CD4-positive, alpha-beta T cell (primary cell): ENCODE data around the gene MAB21L2. TPM values are rescaled to one million over a fixed set of nuclear protein-coding genes. Genes with fewer than 3 reads are reported as not detected.

Source experiments
- ATAC-seq: fragments of 200-7000 bp; cut with Tn5 transposase; one replicate; pipeline ENCODE4 v1.10.0; 2022; ENCODE audit warnings: mild to moderate bottlenecking; ENCODE audit not compliant: poor library complexity
- CTCF ChIA-PET: fragments of 350-600 bp; sonication (Branson Sonifier 250); formaldehyde crosslinking; loops from one replicate; lab custom pipeline; 2021; ENCODE audit warnings: antibody characterized with exemption, inconsistent platforms; lab: Charles Lee
- POLR2A ChIA-PET: fragments of 350-600 bp; sonication (Branson Sonifier 250); formaldehyde crosslinking; loops from one replicate; lab custom pipeline; 2021; ENCODE audit warnings: antibody characterized with exemption, inconsistent platforms; lab: Charles Lee
- DNase-seq, 14 experiments: peaks; one replicate each; pipeline ENCODE4 v3.0.0-alpha.2; 2013 to 2020; ENCODE audit warnings: mixed read lengths in 2 of 14
- H3K27ac ChIP-seq, 2 donors: one replicate each; pipeline versions ENCODE4 v1.5.1 to v1.7.0; 2013; ENCODE audit warnings: low read length in 2 of 2, low read depth in 1 of 2, mild to moderate bottlenecking in 1 of 2
- H3K27me3 ChIP-seq, 2 experiments: 1 replicate in 1 of 2; 2 replicates in 1 of 2; pipeline versions ENCODE4 v1.6.1 to v1.7.0; 2013; ENCODE audit warnings: low read length in 2 of 2, control low read depth in 1 of 2, mild to moderate bottlenecking in 1 of 2, moderate library complexity in 1 of 2; ENCODE audit not compliant: insufficient read depth in 2 of 2, control insufficient read depth in 1 of 2
- H3K36me3 ChIP-seq: one replicate; pipeline ENCODE4 v1.6.1; 2013; ENCODE audit warnings: low read length, control low read depth; ENCODE audit not compliant: insufficient read depth
- H3K4me1 ChIP-seq: one replicate; pipeline ENCODE4 v1.6.1; 2013; ENCODE audit warnings: low read length, control low read depth; ENCODE audit not compliant: insufficient read depth
- H3K4me3 ChIP-seq: one replicate; pipeline ENCODE4 v1.5.1; 2013; ENCODE audit warnings: mild to moderate bottlenecking, low read length, moderate library complexity
- H3K9me3 ChIP-seq, 2 experiments: 1 replicate in 1 of 2; 2 replicates in 1 of 2; pipeline versions ENCODE4 v1.6.1 to v1.7.0; 2013; ENCODE audit warnings: low read length in 2 of 2, mild to moderate bottlenecking in 2 of 2, control low read depth in 1 of 2, moderate library complexity in 1 of 2; ENCODE audit not compliant: control insufficient read depth in 1 of 2, insufficient read depth in 1 of 2
- H3K27ac Mint-ChIP-seq: one replicate; pipeline ENCODE4 v1.8.0; 2020; ENCODE audit warnings: mixed read lengths
- H3K27me3 Mint-ChIP-seq: one replicate; pipeline ENCODE4 v1.8.0; 2021; ENCODE audit warnings: mixed read lengths
- H3K36me3 Mint-ChIP-seq: one replicate; pipeline ENCODE4 v1.8.0; 2021; ENCODE audit warnings: low read depth, mixed read lengths
- H3K4me1 Mint-ChIP-seq: one replicate; pipeline ENCODE4 v1.8.0; 2021; ENCODE audit warnings: low read depth, mixed read lengths
- H3K4me3 Mint-ChIP-seq: one replicate; pipeline ENCODE4 v1.8.0; 2020; ENCODE audit warnings: mild to moderate bottlenecking, mixed read lengths
- H3K9me3 Mint-ChIP-seq: one replicate; pipeline ENCODE4 v1.8.0; 2020; ENCODE audit warnings: mixed read lengths
- intact Hi-C, 2 experiments: fragments of 100-400 bp; cut with DNase I in 1 of 2; cut with micrococcal nuclease in 1 of 2; formaldehyde crosslinking; loops; one replicate each; pipeline versions ENCODE4 v1.15.1 to v1.9.0; 2023 to 2025; cut with DNase I, micrococcal nuclease
- total RNA-seq, 174 experiments: library from RNA in 2 of 174; stranded (reverse) in 2 of 174; gene quantifications; one replicate each; pipeline ENCODE4 v1.2.3 and lab custom pipeline; 2021 to 2026
- TF ChIP-seq, protein P1 (sequence below): fragments of 200-600 bp; IDR thresholded peaks from one replicate; pipeline ENCODE4 v1.8.0; 2022; ENCODE audit warnings: antibody characterized with exemption, mild to moderate bottlenecking

The MAB21L2 gene
- total RNA-seq, 2 experiments from 2014 or later, result not detected

- DNase-seq (no peak), ATAC-seq (no peak)
- no peaks in the 10 kb centered on the region for H3K9me3 Mint-ChIP-seq
- H3K27ac Mint-ChIP-seq, result no peak overlapping the region
- no peaks in the 10 kb centered on the region for H3K27me3 Mint-ChIP-seq
- H3K27ac ChIP-seq, result no peak overlapping the region
- no peak overlapping the region for H3K4me3 ChIP-seq
- no peaks in the 10 kb centered on the region for H3K4me1 Mint-ChIP-seq
- peaks cover 0 to 4% of the 10 kb centered on the region in 2 experiments for H3K9me3 ChIP-seq
- H3K4me1 ChIP-seq, result no peaks in the 10 kb centered on the region
- H3K27me3 ChIP-seq, result no peaks in the 10 kb centered on the region
- peaks cover 3% of the 10 kb centered on the region for H3K36me3 ChIP-seq
- intact Hi-C loops, result no loop called here
- TF ChIP-seq, protein P1, sequence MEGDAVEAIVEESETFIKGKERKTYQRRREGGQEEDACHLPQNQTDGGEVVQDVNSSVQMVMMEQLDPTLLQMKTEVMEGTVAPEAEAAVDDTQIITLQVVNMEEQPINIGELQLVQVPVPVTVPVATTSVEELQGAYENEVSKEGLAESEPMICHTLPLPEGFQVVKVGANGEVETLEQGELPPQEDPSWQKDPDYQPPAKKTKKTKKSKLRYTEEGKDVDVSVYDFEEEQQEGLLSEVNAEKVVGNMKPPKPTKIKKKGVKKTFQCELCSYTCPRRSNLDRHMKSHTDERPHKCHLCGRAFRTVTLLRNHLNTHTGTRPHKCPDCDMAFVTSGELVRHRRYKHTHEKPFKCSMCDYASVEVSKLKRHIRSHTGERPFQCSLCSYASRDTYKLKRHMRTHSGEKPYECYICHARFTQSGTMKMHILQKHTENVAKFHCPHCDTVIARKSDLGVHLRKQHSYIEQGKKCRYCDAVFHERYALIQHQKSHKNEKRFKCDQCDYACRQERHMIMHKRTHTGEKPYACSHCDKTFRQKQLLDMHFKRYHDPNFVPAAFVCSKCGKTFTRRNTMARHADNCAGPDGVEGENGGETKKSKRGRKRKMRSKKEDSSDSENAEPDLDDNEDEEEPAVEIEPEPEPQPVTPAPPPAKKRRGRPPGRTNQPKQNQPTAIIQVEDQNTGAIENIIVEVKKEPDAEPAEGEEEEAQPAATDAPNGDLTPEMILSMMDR, result no peak
- ChIA-PET CTCF (no interaction called here), POLR2A (no interaction called here)
- no peak overlapping the region for H3K4me3 Mint-ChIP-seq
- peaks cover 14% of the 10 kb centered on the region for H3K36me3 Mint-ChIP-seq
These were observed 7.3 kb upstream of the MAB21L2 start for GRCh38 chr4:150574678-150575077.

- no peaks in the 10 kb centered on the region for H3K4me1 ChIP-seq
- H3K9me3 ChIP-seq, result peaks cover 0 to 14% of the 10 kb centered on the region in 2 experiments
- TF ChIP-seq, protein P1, result no peak
- Mint-ChIP-seq H3K27ac (no peak overlapping the region), H3K27me3 (no peaks in the 10 kb centered on the region), H3K4me3 (no peak overlapping the region), H3K4me1 (no peaks in the 10 kb centered on the region), H3K9me3 (no peaks in the 10 kb centered on the region), H3K36me3 (peaks cover 40% of the 10 kb centered on the region)
- POLR2A ChIA-PET, result no interaction called here
- no peak overlapping the region for H3K4me3 ChIP-seq
- H3K27ac ChIP-seq, result no peak overlapping the region
- intact Hi-C loops, result no loop called here
- no peaks in the 10 kb centered on the region for H3K27me3 ChIP-seq
- DNase-seq (no peak), ATAC-seq (no peak)
- peaks cover 15% of the 10 kb centered on the region for H3K36me3 ChIP-seq
- CTCF ChIA-PET, result no interaction called here
These were observed 4.2 kb upstream of the MAB21L2 start for GRCh38 chr4:150577796-150578195.

DNA sequence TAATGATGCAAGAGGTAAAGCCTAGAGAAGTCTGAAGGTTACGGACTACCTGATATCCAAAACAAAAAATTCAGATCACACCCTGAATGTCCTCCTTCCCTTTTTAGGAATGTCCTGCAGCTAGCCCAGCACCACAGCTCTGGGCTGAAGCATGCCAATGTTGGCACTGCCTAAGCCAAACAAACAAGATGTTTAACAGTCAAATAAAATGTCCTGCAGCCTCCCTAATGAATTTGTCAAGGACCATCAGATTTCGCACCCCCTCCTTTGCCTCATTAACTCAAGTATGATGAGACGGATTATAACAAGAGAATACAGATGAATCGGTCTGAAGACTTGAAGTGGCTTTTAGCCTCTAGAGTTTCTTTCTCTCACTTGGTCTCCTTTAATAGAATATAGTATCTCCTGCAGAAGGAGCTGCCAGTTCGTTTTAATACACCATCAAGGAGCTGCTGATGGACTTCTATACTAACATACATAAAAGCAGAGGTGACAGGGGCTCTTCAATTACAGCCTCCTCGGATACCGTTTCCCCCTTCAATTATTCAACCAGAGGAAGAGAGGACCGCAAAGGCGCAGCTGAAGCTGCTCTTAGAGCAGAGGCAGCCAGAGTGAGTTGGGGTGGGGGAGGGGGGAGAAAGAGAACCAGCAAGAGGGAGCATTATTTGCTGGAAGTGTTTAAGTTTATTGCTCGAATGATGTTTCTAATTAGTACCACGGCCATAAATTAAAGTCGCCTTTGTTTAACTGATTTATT lies 3.0 kb upstream of the MAB21L2 start:
- H3K27me3 Mint-ChIP-seq, result no peaks in the 10 kb centered on the region
- peaks cover 51% of the 10 kb centered on the region for H3K36me3 Mint-ChIP-seq
- H3K9me3 ChIP-seq, result peaks cover 0 to 25% of the 10 kb centered on the region in 2 experiments
- no peak overlapping the region for H3K27ac Mint-ChIP-seq
- no peak for ATAC-seq
- H3K36me3 ChIP-seq, result peaks cover 26% of the 10 kb centered on the region
- no peak overlapping the region for H3K4me3 ChIP-seq
- H3K27me3 ChIP-seq, result no peaks in the 10 kb centered on the region
- H3K4me1 Mint-ChIP-seq, result no peaks in the 10 kb centered on the region
- intact Hi-C loops, result no loop called here
- H3K4me3 Mint-ChIP-seq, result no peak overlapping the region
- POLR2A ChIA-PET, result no interaction called here
- CTCF ChIA-PET, result no interaction called here
- TF ChIP-seq, protein P1, result no peak
- H3K9me3 Mint-ChIP-seq, result no peaks in the 10 kb centered on the region
- no peak for DNase-seq
- no peaks in the 10 kb centered on the region for H3K4me1 ChIP-seq
- H3K27ac ChIP-seq, result no peak overlapping the region
